HG03280 (cell line): ENCODE results near the gene FBXO41.
"Not testable (repeated sequence)": the region's sequence is repeated elsewhere in the genome, so short reads cannot be mapped to it uniquely, and the experiment has no call there.

Experiments
- ATAC-seq: cut with Tn5 transposase; IDR thresholded peaks from one replicate; pipeline ENCODE4 v1.9.1; 2021; ENCODE audit warnings: mild to moderate bottlenecking, moderate library complexity; ENCODE audit not compliant: unreplicated experiment

Gene FBXO41

DNA sequence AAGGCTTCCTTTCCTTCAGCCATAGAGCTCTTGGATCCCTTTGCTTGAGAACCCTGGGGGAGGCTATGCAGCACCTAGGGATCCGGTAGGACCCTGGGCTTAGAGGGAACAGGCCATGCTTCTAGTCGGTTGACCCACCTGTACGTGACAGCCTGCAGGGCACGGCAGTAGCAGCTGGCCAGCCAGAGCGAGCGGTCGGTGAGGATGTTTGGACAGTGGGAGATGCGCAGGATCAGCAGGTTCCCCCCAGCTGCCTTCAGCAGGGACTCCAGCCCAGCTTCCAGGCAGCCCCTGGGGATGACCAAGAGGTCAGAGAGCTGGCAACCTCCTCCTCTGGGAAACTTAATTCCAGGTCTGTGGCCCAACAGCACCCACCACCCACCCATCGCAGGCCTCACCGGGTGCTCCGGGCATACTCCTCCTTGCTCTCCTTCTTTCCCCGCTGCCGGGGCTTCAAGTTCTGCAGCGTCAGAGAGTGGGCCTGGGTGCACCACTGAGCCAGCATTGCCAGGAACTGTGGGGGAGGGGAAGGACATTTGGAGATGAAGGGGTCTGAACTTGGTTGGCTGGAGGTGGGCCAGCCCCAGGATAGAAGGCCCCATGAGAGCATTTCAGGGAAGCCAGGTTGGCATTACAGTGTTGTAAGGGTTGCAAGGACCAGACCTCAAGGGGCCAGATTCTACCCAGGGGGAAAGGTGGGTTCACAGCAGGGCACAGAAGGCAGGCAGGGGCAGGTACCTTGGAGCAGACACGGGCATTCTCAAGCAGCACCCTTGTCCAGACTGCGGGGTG is 20.5 kb downstream of the FBXO41 start:
- no peak for ATAC-seq

DNA sequence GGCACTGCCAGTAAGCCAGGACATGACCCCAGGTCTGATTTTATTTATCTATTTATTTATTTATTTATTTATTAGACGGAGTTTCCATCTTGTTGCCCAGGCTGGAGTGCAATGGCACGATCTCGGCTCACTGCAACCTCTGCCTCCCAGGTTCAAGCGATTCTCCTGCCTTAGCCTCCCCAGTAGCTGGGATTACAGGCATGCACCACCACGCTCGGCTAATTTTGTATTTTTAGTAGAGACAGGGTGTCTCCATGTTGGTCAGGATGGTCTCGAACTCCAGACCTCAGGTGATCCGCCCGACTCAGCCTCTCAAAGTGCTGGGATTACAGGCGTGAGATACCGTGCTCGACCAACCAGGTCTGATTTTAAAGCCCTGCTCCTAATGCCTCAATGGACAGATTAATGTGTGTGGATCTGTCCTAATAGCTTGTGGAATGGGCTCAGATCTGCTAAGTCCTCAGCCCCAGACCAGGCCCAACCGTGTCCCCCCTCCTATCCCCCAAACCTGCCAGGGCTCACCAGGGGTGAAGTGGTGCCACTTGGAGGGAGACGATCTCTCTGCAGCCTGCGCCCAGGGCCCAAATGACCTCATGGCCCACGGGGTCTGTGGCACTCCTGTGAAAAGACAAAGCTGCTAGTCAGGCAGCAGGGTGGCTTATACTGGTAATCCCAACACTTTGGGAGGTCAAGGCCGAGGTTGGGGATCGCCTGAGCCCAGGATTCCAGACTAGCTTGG is 21.4 kb downstream of the FBXO41 start:
- ATAC-seq, result not testable (repeated sequence)

DNA sequence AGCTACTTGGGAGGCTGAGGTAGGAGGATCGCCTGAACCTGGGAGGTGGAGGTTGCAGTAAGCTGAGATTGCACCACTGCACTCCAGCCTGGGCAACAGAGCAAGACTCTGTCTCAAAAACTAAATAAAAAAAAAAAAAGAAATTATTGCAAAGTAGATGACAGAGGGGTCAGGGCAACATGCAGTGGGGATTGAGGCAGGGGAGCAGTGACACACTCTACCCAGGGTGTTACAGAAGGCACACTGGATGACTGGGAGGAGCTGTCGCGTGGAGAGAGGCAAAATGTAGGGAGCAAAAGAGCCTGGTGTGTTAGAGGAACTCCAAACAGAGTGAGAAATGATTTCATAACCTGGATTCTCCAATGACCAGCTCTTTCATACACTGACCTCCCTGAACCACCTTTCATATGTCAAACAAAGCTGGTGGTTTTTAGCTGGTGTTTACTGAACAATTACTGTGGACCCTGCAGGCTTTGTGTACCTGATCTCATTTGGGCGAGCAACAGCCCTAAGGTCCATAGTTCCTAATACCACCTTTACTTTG is 22.1 kb downstream of the FBXO41 start:
- no peak for ATAC-seq

DNA sequence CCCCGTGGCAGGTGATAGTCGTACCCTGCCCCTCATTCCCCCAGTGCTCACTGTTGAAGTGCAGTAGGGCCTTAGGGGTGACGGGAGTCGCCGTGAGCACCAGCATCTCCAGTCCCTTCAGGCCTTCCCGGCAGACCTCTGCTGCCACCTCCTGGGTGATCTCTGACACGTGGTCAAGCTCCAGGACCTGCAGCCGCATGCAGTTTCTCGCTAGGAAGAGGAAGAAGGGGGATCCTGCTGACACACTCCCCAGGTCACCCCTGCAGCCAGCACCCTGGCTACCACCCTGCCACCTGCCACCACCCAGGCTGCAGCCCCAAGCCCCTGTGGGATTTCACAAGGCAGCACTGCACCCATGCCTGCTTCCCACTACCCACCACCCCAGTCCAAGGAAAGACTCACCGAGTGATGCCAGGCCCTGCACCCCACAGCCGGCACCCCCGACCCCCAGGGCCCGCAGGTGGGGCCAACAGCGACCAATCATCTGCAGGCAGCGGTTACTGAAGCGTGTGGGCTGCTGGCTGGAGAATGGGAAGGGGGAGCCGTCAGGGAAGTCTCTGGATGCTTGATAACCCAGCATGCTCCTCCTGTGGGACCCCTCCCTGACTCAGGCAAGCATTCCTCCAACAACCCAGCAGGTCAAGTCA is 23.8 kb downstream of the FBXO41 start:
- no peak for ATAC-seq

DNA sequence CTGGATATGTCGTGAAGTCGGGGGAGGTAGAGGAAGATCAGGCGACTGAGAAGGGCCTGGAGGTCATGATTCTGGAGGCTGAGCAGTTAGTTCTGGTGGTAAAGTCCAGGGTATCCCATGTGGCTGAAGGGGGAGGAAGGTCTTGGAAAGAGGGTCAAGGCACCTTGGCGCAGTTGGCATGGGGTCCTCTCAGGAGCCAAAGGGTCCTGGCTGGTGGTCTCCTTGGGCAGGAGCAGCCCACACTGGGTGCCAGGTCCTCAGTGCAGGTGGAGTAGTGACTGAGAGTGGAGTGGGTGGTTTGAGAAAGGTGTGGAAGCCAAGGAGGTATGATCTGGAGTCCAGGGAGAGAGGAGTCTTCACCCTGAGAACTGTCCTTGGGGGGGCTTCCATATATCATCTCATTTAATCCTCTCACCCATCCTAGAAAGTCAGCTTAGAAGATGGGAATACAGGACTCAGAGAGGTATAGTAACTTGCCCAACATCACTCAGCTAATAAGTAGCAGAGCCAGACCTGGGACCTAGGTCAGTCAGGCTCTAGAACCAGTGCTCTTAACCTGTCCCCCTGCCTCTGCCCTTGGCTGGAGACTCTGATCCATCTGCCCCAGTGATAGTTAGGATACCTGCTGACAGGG is 24.5 kb downstream of the FBXO41 start:
- no peak for ATAC-seq

DNA sequence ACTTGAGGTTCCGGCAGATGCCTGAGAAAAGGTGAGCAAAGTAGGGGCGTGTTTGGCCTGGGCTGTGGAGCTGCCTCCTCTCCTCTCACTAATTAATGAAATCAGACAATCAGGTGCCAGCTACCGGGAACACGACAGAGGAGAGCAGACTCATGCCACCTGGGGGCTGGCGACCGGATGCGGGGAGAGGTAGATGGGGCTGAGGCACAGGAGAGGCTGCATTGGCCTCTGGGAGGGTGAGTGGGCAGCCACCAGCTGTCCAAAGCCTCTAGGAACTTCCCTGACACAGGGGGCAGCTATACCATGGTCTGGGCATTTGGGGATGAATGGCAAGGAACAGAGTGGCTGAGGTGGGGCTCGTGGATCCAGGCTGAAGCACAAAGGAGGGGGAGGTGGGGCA is 25.0 kb downstream of the FBXO41 start:
- no peak for ATAC-seq

DNA sequence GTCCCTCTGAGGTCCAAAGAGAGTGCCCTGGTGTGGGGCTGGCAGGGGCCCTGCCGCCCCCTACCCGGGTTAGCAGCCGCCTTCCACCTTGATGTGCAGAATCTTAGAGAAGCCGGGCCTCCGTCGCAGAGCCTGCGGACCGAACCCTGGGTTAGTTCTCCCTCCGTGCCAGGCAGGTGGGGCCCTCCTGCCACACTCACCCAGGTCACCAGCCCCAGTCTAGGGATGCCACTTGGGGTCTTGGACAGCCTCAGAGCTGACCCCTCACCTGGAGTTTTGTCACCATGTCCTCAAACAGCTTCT is 25.4 kb downstream of the FBXO41 start:
- no peak for ATAC-seq

DNA sequence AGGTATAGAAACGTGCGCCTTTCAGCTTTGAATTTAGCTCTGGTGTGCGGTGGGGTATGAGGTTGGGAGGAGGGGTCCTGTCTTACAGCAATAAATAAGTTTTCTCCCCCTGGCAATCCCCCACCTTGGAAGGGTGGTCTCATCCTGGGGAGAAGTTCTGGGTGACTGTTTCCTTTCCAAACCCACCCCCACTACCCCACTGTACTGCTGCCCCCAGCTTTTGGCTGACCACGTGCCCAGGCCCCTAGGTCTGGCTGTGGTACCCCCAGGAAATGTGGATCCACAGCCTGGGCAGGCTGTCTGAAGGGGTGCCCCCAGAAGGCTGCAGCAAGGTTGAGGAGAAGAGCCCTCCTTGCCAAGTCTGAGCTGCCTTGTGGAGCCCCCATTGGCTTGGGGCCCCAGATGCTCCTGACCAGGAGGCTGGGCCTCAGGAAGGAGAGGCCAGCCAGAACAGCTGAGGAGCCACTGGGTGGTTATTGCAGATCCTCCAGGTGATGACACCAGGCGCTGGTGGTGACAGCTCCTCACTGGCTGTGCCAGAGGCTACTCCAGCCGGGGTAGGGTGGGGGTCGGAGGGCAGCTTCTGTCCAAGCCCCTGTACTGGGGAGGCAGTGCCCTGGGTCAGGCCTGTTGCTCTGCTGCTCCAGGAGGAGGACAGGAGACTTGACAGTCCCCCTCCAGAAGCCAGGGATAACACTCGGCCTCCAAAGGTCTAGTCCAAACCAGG is 25.9 kb downstream of the FBXO41 start:
- ATAC-seq, result no peak

DNA sequence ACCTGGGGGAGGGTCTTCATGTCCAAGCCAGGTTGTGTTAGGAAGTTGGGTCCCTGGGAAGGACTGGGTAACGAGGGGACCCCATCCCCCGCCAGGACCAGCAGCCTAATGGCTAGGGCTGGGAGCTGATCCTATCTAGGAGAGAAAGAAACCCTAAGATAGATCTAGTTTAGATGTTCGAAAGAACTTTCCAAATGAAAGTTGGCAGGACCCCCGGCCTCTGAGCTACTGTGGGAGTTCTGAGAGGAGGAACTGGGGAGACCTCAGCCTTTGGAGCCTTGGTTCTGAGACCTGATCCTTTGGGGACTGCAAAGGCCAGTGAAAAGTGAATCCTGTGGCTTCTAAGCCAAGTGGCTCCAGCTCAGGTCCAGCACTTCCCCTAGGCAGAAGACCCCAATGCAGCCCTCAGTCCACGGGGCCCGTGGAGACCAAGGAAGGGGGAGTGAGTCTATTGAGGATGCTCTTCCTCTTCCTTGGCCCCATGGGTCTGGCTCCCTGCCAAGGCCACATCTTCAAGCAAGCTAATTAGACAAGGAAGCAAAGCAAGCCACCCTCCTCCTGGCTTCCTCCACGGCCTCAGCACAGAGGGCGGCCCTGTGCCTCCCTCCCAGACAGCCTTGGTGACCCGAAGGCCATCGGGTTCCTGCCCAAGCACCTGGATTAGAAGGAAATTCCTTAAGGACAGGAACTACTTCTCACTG is 26.7 kb downstream of the FBXO41 start:
- ATAC-seq, result no peak

DNA sequence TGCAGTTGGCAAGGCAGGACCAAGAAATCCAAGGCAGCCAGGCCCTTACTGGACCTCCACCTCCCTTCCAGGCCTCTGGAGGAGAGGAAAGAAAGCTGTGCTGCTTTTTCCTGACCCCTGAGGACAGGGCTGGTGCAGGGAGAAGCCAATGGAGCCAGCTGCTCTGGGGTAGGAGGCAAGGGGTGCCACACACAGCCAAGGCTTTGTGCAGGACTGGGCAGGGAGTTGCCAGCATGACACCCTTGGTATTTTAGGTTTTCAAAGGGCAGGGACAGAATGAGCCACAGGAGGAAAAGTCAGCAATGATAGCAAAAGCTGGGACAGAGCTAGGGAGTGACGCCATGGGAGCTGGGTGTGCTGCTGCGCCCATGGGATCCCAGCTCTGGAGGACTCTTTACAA is 27.3 kb downstream of the FBXO41 start:
- no peak for ATAC-seq

DNA sequence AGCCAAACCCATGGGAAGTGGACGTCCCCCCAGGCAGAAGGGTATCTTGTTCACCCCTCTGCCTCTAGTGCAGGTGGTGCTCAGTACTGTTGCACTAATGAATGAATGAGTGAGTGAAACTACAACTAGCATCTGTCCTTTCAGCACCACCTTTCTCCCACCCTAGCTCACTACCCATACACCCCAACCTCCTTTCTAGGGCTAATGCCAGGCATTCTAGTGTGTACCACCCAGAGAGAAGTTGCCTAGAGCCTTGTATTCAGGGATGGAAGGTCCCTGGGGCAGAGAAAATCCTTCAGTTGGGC is 27.7 kb downstream of the FBXO41 start:
- no peak for ATAC-seq

DNA sequence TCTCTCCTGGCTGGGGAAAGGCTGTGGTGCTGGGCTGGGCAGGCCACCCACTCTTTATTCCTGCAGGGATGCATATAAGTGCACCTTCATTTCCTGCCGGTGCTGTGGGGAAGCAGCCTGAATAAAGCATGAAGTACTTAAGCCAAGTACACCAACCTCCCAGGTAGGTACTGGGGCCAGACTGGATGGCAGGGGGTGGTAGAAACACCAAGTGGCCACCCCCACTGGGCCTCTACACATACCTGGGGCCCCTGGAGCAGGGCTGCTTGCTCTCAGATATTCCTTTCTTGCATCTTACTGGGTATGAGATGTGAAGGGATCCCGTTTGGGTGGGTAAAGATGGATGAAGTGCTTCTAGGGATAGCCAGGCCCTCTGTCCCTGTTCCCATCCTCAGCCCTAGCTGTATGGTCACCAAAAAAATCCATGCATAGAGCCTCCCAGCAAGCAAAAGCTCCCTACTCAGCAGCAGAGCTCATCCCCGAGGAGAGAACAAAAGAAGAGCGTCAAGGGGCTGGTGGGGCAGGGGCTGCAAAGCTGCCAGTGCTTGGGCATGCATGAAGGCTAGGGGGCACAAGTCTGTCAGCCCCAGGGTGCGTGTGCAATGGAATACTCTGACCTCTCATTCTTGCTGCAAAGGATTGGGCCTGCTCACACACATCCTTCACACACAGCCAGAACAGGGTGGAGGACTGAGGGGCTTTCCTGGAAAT is 28.2 kb downstream of the FBXO41 start:
- no peak for ATAC-seq

DNA sequence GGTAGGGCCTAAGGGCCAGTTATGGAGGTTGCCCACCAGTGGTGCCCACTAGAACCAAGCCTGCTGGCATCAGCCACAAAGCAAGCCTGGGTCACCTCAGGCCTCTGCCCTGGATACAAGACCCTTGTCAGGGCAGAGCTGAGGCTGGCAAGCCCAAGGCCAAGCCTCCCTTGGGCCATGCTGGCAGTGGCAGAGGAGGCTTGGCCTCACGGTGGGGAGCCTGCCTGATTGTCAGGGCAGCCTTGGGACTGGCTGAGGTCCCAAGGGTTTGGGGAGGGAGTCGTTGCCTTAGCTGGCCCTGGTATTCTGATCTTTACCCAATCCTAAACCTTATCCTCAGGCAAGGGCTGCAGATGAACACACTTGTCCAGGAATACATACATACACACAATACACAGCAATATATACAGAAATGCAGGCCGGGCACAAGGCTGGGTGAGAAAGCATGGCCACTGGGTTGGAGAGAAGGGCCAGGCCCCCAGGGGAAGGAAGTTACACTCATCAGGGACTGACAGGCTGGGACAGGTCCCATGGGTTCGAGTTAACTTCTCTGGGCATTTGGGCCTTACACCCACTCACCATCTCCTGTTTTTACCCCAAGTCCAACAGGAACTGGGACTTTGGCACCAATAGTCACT is 29.2 kb downstream of the FBXO41 start:
- no peak for ATAC-seq

DNA sequence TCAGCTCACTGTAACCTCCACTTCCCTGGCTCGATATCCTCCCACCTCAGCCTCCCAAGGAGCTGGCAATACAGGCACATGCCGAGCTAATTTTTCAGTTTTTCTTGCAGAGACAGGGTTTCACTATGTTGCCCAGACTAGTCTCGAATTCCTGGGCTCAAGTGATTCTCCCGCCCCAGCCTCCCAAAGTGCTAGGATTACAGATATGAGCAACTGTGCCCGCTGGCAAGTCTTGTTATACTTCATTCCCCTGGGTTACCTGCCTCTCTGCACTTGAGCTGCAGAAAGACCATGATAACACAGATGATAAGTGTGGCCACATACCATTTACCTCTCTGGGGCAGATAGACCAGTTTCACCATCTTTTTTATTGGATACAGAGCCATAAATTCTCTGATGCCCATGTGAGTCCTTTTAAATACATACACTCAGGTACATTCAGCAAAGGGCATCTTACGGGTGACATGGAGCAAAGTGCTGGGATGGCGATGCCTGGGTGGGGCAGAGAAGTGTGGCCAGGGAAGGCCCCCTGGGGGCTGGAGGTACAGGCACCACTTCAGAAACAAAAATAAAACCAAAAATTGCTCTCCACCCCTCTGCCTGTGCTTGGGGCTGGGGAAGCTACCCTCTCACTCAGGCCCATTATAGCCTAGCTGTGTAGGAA is 29.8 kb downstream of the FBXO41 start:
- ATAC-seq, result no peak

DNA sequence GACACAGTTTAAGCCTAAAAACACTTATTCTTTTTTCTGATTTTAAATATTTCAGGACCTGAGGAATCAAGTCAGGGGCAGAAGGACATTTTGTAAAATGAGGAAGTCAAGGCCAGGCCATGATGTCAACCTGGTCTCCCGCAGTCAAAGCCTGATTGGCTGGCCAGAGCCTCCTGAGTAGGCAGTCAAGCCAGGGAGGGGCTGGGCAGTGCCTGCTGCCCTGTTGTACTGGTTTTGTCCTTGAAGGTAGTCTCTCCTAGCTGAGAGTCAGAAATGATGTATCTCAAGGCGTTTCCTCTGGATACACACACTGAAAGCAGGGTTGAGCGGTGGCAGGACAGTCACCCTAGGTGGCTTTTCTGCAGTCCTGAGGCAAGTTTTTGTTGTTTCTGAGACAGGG is 30.4 kb downstream of the FBXO41 start:
- no peak for ATAC-seq

DNA sequence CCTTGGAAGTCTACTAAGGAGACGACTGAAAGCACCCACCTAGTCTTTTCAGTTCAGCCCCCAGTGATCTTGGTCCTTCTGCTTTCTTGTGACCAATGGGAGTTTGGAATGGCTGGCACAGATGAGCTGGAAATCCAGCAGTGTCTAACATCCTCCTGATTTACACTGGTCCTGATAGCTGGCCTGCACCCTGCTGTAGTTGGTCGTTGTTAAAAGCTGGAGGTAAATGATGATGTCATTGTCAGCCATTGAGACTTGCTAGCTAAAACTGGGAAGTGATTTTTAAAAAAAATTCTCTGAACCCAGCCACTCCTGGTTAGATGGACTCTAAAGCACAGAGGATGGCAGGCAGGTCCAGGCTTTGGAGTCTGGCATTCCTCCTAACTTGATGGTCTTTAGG is 30.9 kb downstream of the FBXO41 start:
- no peak for ATAC-seq

DNA sequence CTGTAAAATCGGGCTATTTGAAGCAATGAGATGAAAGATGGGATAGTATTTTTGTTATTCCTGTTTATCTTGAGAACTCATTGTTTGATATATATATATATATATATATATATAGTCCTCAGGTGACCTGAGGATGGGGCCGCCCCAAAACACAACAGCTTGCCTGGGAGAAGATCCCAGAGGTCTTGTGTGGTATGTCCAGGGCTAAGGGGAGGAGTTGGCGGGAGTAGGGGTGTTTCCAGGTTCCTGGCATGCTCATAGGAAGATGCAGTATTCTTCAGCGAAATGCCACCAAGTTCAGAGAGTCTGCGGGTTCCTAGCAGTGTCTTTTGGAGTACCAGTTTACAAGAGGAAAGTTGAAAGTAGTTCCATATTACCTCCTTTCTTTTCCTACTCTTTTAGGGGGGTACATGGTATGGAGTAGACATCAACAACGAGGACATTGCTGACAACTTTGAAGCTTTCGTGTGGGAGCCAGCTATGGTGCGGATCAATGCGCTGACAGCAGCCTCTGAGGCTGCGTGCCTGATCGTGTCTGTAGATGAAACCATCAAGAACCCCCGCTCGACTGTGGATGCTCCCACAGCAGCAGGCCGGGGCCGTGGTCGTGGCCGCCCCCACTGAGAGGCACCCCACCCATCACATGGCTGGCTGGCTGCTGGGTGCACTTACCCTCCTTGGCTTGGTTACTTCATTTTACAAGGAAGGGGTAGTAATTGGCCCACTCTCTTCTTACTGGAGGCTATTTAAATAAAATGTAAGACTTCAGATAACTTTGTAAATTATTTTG is 31.8 kb downstream of the FBXO41 start:
- ATAC-seq, result no peak
